GM12864 (cell line): Measurements from ENCODE around the gene TMEM131.

Experiments used
- DNase-seq: peaks from one replicate; pipeline ENCODE4 v3.0.0-alpha.2; 2011; ENCODE audit warnings: low read depth
- H3K4me3 ChIP-seq: 2 replicates; pipeline ENCODE4 v1.5.1; 2011; ENCODE audit warnings: mild to moderate bottlenecking, low read depth, low read length, control low read depth
- TF ChIP-seq, protein P1 (sequence below): IDR thresholded peaks from 2 replicates; pipeline ENCODE4 v1.5.1; 2011; ENCODE audit warnings: low read depth, mild to moderate bottlenecking, moderate library complexity, low read length, control low read depth, inconsistent platforms; ENCODE audit errors: missing control alignments

TMEM131 gene

DNA sequence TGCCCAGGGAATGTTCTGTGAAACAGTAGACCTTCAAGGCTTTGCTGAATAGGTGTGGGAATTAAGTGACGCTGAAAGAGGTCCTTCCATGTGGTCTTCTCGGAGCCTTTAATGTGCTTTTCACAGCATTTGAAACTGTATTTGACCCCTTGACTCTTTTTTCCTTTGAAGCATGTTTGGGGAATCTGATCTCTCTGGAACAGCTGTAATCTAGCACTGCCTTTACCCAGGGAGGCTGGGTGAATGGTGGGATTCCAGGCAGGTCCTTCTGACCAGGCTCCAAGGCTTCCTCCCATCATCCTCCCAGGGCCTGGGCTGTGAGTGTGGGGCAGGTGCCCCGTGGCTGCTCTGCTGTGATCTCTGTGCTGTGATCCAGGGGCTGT, 278.1 kb downstream of the TMEM131 start:
- no peak overlapping the region for H3K4me3 ChIP-seq
- no peak for DNase-seq
- TF ChIP-seq, protein P1, sequence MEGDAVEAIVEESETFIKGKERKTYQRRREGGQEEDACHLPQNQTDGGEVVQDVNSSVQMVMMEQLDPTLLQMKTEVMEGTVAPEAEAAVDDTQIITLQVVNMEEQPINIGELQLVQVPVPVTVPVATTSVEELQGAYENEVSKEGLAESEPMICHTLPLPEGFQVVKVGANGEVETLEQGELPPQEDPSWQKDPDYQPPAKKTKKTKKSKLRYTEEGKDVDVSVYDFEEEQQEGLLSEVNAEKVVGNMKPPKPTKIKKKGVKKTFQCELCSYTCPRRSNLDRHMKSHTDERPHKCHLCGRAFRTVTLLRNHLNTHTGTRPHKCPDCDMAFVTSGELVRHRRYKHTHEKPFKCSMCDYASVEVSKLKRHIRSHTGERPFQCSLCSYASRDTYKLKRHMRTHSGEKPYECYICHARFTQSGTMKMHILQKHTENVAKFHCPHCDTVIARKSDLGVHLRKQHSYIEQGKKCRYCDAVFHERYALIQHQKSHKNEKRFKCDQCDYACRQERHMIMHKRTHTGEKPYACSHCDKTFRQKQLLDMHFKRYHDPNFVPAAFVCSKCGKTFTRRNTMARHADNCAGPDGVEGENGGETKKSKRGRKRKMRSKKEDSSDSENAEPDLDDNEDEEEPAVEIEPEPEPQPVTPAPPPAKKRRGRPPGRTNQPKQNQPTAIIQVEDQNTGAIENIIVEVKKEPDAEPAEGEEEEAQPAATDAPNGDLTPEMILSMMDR = no peak

DNA sequence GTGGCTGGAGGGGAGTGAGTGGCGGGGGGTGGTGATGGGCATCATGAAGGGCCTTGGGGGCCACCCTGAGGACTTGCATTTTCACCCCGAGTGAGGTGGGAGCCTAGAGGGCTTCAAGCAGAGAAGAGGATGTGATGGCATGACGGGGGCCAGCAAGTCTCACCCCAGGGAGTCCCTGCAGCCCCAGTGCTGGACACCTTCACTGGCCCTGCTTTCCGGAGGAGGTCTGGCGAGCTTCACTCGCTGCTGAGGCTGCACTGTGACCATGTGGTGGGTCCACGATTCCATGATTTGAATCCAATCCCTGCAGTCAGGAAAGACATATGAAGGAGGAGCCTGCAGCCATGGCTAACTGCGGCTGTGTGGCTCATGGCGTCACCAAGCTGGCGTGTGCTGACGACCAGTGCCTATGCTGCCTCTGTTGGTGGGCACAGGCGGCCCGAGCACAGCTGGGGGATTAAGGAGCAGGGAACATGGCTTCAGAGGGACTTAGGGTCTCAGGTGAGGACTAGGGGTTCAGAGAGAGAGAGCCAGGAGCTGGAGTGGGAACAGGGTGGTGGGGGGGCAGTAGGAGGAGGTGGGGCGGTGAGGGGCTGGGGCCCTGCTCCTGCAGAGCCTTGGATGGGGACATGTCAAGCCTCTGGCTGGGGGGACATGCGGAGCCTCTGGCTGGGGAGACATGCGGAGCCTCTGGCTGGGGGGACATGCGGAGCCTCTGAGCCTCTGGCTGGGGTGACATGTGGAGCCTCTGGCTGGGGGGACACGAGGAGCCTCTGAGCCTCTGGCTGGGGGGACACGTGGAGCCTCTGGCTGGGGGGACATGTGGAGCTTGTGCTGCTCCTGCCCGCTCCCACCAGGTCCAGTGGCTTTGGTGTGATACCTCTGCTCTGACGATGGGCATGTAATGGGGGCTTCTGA, 278.8 kb downstream of the TMEM131 start:
- TF ChIP-seq, protein P1 = no peak
- no peak for DNase-seq
- no peak overlapping the region for H3K4me3 ChIP-seq

DNA sequence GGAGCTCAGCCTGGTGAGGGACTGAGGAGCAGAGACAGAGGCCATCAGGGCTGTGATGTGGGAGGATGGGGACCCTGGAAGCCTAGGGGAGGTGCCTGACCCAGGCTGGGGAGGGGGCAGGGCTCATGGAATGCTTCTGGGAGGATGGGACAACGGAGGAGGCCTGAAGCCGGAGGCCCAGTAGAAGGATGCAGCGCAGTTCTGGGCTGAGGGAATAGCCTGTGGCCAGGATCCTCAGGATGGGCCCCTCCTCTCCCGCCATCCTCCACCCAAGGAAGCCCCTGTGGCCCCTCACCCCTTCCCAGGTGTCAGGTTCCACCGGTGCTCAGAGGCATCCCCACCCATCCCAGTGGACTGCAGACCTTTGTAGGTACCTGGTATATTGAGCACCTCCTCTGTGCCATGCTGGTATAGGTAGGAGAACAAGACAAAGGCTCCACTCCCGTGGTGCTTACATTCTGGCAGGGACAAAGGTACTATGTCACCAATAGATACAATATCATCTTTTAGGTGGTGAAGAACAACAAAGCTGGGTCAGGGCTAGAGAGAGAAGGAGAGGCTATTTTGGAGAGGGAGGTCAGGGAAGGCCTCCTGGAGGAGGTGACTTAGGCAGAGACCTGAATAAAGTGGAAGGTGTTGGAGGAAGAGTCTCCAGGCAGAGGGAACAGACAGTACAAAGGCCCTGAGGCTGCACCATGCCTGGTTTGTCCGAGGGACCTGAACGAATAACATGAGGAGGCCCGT, 279.6 kb downstream of the TMEM131 start:
- DNase-seq = no peak
- H3K4me3 ChIP-seq = no peak overlapping the region
- TF ChIP-seq, protein P1 = no peak

DNA sequence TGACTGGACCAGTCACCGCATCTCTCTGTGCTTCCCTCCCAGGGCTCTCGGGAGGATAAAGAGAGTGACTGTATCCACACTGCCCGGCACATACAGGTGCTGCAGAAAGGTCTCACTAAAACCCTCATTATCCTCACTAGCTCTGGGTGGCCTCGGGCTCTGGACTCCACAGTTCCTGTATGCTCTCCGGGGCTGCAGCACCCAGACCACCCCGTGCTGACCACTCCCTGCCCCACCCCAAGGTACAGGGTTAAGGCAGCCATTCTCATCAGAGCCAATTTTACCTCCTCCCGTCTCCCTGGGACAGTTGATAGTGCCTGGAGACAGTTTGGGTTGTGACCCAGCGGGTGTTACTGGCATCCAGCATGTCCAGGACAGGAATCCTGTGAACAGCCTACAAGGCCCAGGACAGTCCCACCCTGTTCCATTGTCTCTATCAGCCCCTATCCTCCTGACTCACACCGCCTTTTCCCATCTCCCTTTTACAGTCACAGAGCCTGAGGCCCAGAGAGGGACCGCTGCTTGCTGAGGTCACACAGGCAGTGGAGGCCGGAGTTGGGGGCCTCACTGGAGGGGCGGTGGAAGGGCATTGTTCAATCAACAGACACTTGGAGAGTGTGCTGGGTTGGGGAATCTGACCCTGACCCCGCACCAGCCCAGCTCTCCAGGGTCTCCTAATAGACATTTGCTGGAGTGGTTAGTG, 280.6 kb downstream of the TMEM131 start:
- no peak overlapping the region for H3K4me3 ChIP-seq
- TF ChIP-seq, protein P1 = no peak
- no peak for DNase-seq

DNA sequence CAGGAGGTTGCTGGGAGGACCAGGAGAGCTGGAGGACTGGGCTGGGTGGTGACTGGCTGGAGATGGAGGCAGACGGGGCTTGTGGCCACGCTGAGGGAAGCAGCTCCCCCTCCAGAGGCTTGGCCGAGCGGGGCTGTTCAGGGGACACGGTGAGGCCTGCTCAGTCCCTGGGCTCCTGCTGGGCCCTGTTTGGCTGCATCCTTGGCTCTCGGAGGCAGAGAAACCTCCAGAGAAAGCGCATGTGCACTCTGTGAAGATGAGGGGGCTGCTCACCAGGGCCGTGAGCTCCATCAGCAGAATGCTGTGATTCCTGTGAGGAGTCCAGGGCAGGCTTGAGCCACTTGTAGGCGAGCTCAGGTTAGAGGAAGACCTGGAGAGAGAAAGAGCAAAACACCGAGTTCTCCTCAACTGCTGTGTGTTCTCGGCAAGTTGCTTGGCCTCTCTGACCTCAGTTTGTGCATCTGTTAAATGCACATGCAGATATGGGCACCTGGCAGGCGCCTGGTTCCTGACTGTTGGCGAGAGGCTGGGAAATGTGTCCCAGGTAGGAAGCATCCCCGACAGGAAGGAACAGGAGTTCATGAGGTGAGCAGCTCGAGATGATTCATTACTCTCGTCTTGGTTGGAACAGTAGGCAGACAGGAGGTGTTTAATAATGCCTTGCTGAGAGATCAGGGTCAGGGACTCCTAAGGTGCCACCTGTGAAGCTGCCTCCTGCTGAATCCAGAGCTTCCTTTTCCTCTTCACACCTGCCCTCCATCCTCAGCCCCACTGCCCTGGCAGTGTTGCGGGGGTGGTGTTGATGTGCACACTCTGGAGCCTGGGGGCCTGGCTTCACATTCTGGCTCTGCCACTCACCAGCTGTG, 281.4 kb downstream of the TMEM131 start:
- TF ChIP-seq, protein P1 = no peak
- DNase-seq = no peak
- no peak overlapping the region for H3K4me3 ChIP-seq

DNA sequence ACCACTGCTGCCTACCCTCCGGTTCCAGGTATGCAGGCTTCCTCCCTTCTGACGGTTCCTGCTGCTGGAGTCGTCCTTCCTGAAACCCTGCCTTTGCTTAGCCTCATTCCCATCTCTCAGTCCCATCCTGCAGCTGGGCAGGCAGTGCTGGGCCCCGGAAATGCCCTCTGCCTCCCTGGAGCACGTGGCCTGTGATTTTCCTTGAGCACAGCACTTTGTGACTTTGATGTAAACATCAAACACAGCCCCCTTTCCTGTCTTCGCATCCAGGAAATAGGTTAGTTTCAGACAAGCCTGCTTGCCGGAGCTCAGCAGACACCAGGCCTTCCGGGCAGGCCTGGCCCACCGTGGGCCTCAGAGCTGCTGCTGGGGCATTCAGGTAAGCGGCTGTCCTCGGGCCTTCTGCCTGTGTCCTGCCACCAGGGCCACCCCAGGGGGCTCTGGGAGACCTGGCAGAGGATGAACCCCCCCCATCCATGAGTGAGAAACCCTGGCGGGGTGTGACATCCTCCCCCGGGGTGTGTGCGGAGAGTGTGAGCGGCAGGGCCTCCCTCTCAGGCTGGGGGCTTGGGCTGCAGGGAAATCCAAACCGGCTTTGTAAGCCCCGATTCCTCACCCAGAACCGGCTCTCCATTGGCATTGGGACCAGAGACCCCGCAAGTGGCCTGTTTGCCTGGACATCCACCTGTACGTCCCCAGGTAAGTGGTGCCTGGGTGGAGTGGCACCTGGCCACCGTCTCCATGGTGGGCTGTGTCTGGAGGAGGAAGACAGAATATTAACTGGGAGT, 282.3 kb downstream of the TMEM131 start, which contains the start of gene ZAP70:
TSS of gene ZAP70 (plus strand) at position 281 of the 788 bp plus-strand sequence. CDS start 10,461 bp downstream, outside the sequence.
- TF ChIP-seq, protein P1 = no peak
- H3K4me3 ChIP-seq = no peak within 1 kb of the TSS
- DNase-seq = no peak
